HG03097 (cell line): Measurements from ENCODE around the gene DDX55.
A peak's percentile ranks its signal among the peaks of the same experiment; 100 is the strongest.

ENCODE experiments used
- ATAC-seq: cut with Tn5 transposase; IDR thresholded peaks from one replicate; pipeline ENCODE4 v1.9.1; 2021; ENCODE audit not compliant: unreplicated experiment, low FRiP score

DDX55 gene

GRCh38 chr12:123607756-123608155 lies 5.9 kb downstream of the DDX55 start:
- no peak for ATAC-seq

- no peak for ATAC-seq
Measured at GRCh38 chr12:123608182-123608581, 6.3 kb downstream of the DDX55 start.

- no peak for ATAC-seq
Measured at GRCh38 chr12:123614110-123614509, 12.2 kb downstream of the DDX55 start.

GRCh38 chr12:123614531-123614930 lies 12.6 kb downstream of the DDX55 start:
- ATAC-seq = no peak

GRCh38 chr12:123617144-123617543 lies 15.2 kb downstream of the DDX55 start:
- ATAC-seq = no peak

- no peak for ATAC-seq
Measured at GRCh38 chr12:123617580-123617979, 15.7 kb downstream of the DDX55 start.

GRCh38 chr12:123621101-123621500 lies 19.2 kb downstream of the DDX55 start:
- no peak for ATAC-seq

GRCh38 chr12:123621619-123622530 lies 20.0 kb downstream of the DDX55 start:
- no peak for ATAC-seq

GRCh38 chr12:123633379-123634141 lies 31.7 kb downstream of the DDX55 start, which contains the start of the genes EIF2B1 and GTF2H3:
Gene EIF2B1, minus strand, starts transcription at chr12:123633686. Its CDS starts 129 bp downstream, at chr12:123633557.
Gene GTF2H3, plus strand, starts transcription at chr12:123633829. Its CDS starts 31 bp downstream, at chr12:123633860.
- ATAC-seq = peak; percentile 90

- no peak for ATAC-seq
Measured at GRCh38 chr12:123634142-123634561, 32.3 kb downstream of the DDX55 start.

- ATAC-seq = no peak
Measured at GRCh38 chr12:123643911-123644310, 42.0 kb downstream of the DDX55 start.

GRCh38 chr12:123645380-123645779 lies 43.5 kb downstream of the DDX55 start:
- no peak for ATAC-seq

GRCh38 chr12:123645878-123646277 lies 44.0 kb downstream of the DDX55 start:
- ATAC-seq = no peak

GRCh38 chr12:123648401-123648800 lies 46.5 kb downstream of the DDX55 start:
- no peak for ATAC-seq

GRCh38 chr12:123654129-123654701 lies 52.3 kb downstream of the DDX55 start:
- ATAC-seq = no peak

GRCh38 chr12:123655420-123655819 lies 53.5 kb downstream of the DDX55 start:
- ATAC-seq = peak; percentile 78

- ATAC-seq = no peak
Measured at GRCh38 chr12:123656392-123656791, 54.5 kb downstream of the DDX55 start.

- ATAC-seq = no peak
Measured at GRCh38 chr12:123657211-123657610, 55.3 kb downstream of the DDX55 start.

GRCh38 chr12:123659996-123660727 lies 58.3 kb downstream of the DDX55 start:
- no peak for ATAC-seq

GRCh38 chr12:123667771-123668170 lies 65.9 kb downstream of the DDX55 start:
- ATAC-seq = no peak
